Fibroblast of the aortic adventitia (primary cell): ENCODE data around the gene AMY1A. TPM values are rescaled to one million over a fixed set of nuclear protein-coding genes. Genes with fewer than 3 reads are reported as not detected.
"Not testable (repeated sequence)": the region's sequence is repeated elsewhere in the genome, so short reads cannot be mapped to it uniquely, and the experiment has no call there.

Source experiments
- DNase-seq: peaks from one replicate; pipeline ENCODE4 v3.0.0-alpha.2; 2010; ENCODE audit warnings: low read depth
- H3K4me3 ChIP-seq: 2 replicates; pipeline ENCODE4 v1.5.1; 2011; ENCODE audit warnings: low read depth, mild to moderate bottlenecking, control low read depth, low read length, moderate library complexity
- CTCF ChIP-seq: IDR thresholded peaks from 2 replicates; pipeline ENCODE4 v1.5.1; 2011; ENCODE audit warnings: mild to moderate bottlenecking, low read length, control low read depth, inconsistent platforms; ENCODE audit not compliant: insufficient read depth
- total RNA-seq: library from RNA; depleted of rRNA; stranded (reverse); fragments of >200 nt; gene quantifications from 2 replicates; pipeline ENCODE4 v1.2.3, GENCODE V29; 2012; ENCODE audit warnings: low replicate concordance

The AMY1A gene
- not detected in 2 replicates for total RNA-seq

- DNase-seq, H3K4me3 ChIP-seq: not testable (repeated sequence)
Measured at GRCh38 chr1:103655460-103655859, at the start of gene AMY1A. Gene AMY1A, plus strand, starts transcription at chr1:103655760. Its CDS starts 571 bp downstream, at chr1:103656331.

GRCh38 chr1:103616362-103616761 is 39.2 kb upstream of the AMY1A start:
- DNase-seq: no peak
- no peak for TF ChIP-seq CTCF
- H3K4me3 ChIP-seq: no peak overlapping the region

GRCh38 chr1:103616994-103617477 is 38.5 kb upstream of the AMY1A start, which contains the start of gene AMY2A:
Gene AMY2A, plus strand, starts transcription at chr1:103617427. Its CDS starts 14 bp downstream, at chr1:103617441.
- H3K4me3 ChIP-seq: not testable (repeated sequence)

GRCh38 chr1:103627436-103627835 is 28.1 kb upstream of the AMY1A start:
- not testable (repeated sequence) for H3K4me3 ChIP-seq

More at GRCh38 chr1:103616994-103617477, 38.5 kb upstream of the AMY1A start, which contains the start of gene AMY2A:
- DNase-seq: not testable (repeated sequence)

GRCh38 chr1:103641194-103641593 is 14.4 kb upstream of the AMY1A start:
- H3K4me3 ChIP-seq, DNase-seq: not testable (repeated sequence)

More at GRCh38 chr1:103627436-103627835, 28.1 kb upstream of the AMY1A start:
- DNase-seq: not testable (repeated sequence)

- not testable (repeated sequence) for H3K4me3 ChIP-seq, DNase-seq
Measured at GRCh38 chr1:103643908-103644307, 11.7 kb upstream of the AMY1A start.

GRCh38 chr1:103650305-103650704 is 5.3 kb upstream of the AMY1A start:
- not testable (repeated sequence) for H3K4me3 ChIP-seq, DNase-seq

GRCh38 chr1:103650889-103651288 is 4.7 kb upstream of the AMY1A start:
- H3K4me3 ChIP-seq, DNase-seq: not testable (repeated sequence)

GRCh38 chr1:103654133-103654532 is 1.4 kb upstream of the AMY1A start:
- DNase-seq, H3K4me3 ChIP-seq: not testable (repeated sequence)

- DNase-seq, H3K4me3 ChIP-seq: not testable (repeated sequence)
Measured at GRCh38 chr1:103676335-103676734, 20.8 kb downstream of the AMY1A start.

GRCh38 chr1:103696110-103696509 is 40.5 kb downstream of the AMY1A start, which contains the start of gene AMY1B:
Gene AMY1B, minus strand, starts transcription at chr1:103696210. Its CDS starts 571 bp downstream, at chr1:103695639.
- H3K4me3 ChIP-seq, DNase-seq: not testable (repeated sequence)

GRCh38 chr1:103697430-103697829 is 41.9 kb downstream of the AMY1A start:
- DNase-seq, H3K4me3 ChIP-seq: not testable (repeated sequence)

- not testable (repeated sequence) for DNase-seq, H3K4me3 ChIP-seq
Measured at GRCh38 chr1:103700669-103701068, 45.1 kb downstream of the AMY1A start.

GRCh38 chr1:103701256-103701655 is 45.7 kb downstream of the AMY1A start:
- not testable (repeated sequence) for DNase-seq, H3K4me3 ChIP-seq

GRCh38 chr1:103707670-103708069 is 52.1 kb downstream of the AMY1A start:
- DNase-seq, H3K4me3 ChIP-seq: not testable (repeated sequence)

GRCh38 chr1:103710381-103710780 is 54.8 kb downstream of the AMY1A start:
- not testable (repeated sequence) for H3K4me3 ChIP-seq, DNase-seq
